Measurements from ENCODE around the gene ACOT13.

GRCh38 chr6:24663189-24663588, 3.7 kb upstream of the ACOT13 start:
- TF ChIP-seq, protein P1, sequence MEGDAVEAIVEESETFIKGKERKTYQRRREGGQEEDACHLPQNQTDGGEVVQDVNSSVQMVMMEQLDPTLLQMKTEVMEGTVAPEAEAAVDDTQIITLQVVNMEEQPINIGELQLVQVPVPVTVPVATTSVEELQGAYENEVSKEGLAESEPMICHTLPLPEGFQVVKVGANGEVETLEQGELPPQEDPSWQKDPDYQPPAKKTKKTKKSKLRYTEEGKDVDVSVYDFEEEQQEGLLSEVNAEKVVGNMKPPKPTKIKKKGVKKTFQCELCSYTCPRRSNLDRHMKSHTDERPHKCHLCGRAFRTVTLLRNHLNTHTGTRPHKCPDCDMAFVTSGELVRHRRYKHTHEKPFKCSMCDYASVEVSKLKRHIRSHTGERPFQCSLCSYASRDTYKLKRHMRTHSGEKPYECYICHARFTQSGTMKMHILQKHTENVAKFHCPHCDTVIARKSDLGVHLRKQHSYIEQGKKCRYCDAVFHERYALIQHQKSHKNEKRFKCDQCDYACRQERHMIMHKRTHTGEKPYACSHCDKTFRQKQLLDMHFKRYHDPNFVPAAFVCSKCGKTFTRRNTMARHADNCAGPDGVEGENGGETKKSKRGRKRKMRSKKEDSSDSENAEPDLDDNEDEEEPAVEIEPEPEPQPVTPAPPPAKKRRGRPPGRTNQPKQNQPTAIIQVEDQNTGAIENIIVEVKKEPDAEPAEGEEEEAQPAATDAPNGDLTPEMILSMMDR (IDR thresholded peaks at IDR 0.05): no peak
- TF ChIP-seq POLR2A (IDR thresholded peaks at IDR 0.05): no peak
